ENCODE results near the gene MKNK1.
"Not testable (repeated sequence)": the region's sequence is repeated elsewhere in the genome, so short reads cannot be mapped to it uniquely, and the experiment has no call there.

MKNK1 gene

GRCh38 chr1:46603858-46604549, at the start of gene MKNK1:
TSS of gene MKNK1 (minus strand) at chr1:46604268. CDS start at chr1:46583327, 20,941 bp downstream.
- peak; percentile 85 for DNase-seq

GRCh38 chr1:46653405-46653958, 49.4 kb upstream of the MKNK1 start:
- no peak for DNase-seq

- no peak for DNase-seq
Observed at GRCh38 chr1:46652321-46653100, 48.4 kb upstream of the MKNK1 start.

- not testable (repeated sequence) for DNase-seq
Observed at GRCh38 chr1:46651152-46651551, 47.1 kb upstream of the MKNK1 start.

- DNase-seq, result no peak
Observed at GRCh38 chr1:46650491-46650890, 46.4 kb upstream of the MKNK1 start.

GRCh38 chr1:46649764-46650163, 45.7 kb upstream of the MKNK1 start:
- DNase-seq, result no peak

- DNase-seq, result no peak
Observed at GRCh38 chr1:46647611-46648010, 43.5 kb upstream of the MKNK1 start.

GRCh38 chr1:46646844-46647243, 42.8 kb upstream of the MKNK1 start:
- DNase-seq, result no peak

- DNase-seq, result no peak
Observed at GRCh38 chr1:46646331-46646730, 42.3 kb upstream of the MKNK1 start.

GRCh38 chr1:46645815-46646214, 41.7 kb upstream of the MKNK1 start:
- DNase-seq, result no peak

GRCh38 chr1:46643368-46643775, 39.3 kb upstream of the MKNK1 start:
- DNase-seq, result peak; percentile 52

- no peak for DNase-seq
Observed at GRCh38 chr1:46642115-46642680, 38.1 kb upstream of the MKNK1 start.

- no peak for DNase-seq
Observed at GRCh38 chr1:46639547-46639946, 35.5 kb upstream of the MKNK1 start.

GRCh38 chr1:46638921-46639320, 34.9 kb upstream of the MKNK1 start:
- DNase-seq, result no peak

- DNase-seq, result no peak
Observed at GRCh38 chr1:46637444-46638083, 33.5 kb upstream of the MKNK1 start.

GRCh38 chr1:46635205-46635604, 31.1 kb upstream of the MKNK1 start:
- no peak for DNase-seq

- no peak for DNase-seq
Observed at GRCh38 chr1:46630719-46631118, 26.7 kb upstream of the MKNK1 start.

- no peak for DNase-seq
Observed at GRCh38 chr1:46623743-46624644, 19.9 kb upstream of the MKNK1 start.

- no peak for DNase-seq
Observed at GRCh38 chr1:46622344-46622743, 18.3 kb upstream of the MKNK1 start.

- DNase-seq, result no peak
Observed at GRCh38 chr1:46621930-46622329, 17.9 kb upstream of the MKNK1 start.

- no peak for DNase-seq
Observed at GRCh38 chr1:46619656-46620258, 15.7 kb upstream of the MKNK1 start.

Data from DMS 273 treated with DMSO at 0.1 percent for 48 hours (cell line).